ENCODE data around the gene WDR27.
"Not testable (repeated sequence)": the region's sequence is repeated elsewhere in the genome, so short reads cannot be mapped to it uniquely, and the experiment has no call there.

The WDR27 gene

DNA sequence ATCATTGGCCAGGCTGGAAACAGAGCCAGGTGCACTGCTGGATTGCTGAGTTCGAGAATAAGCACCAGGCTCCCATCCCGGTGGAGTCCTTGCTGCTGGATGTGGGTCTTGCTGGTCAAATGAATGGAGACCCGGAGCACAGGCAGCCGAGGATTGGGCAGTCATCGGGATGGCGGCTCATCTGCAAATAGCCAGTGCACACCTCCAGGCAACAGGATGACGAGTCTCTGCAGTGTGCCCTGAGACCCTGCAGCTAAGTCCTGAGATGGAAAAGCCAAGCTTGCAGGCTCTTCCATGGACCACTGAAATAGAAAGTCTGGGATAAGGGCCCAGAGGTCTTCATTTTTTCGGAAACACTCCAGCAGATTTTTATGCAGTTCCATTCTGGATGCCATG is 143.5 kb downstream of the WDR27 start:
- DNase-seq = no peak

DNA sequence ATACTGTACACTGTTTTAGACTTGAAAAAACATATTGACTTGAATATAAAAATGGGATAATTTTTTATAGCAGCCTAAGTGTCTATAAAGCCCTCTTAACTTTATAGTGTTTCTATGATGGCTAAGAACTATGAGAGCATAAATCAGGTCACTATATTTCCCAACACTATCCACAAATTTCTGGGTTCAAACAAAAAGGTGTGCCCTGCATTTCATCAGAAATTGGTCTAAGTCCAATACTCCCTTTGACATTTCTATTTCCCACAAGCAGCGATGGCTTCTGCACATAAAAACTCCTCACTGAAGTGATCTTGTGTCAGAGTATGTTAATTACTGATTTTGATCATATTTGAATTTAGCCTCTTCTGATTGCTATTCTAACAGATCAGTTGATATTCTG is 143.9 kb downstream of the WDR27 start:
- DNase-seq = no peak

DNA sequence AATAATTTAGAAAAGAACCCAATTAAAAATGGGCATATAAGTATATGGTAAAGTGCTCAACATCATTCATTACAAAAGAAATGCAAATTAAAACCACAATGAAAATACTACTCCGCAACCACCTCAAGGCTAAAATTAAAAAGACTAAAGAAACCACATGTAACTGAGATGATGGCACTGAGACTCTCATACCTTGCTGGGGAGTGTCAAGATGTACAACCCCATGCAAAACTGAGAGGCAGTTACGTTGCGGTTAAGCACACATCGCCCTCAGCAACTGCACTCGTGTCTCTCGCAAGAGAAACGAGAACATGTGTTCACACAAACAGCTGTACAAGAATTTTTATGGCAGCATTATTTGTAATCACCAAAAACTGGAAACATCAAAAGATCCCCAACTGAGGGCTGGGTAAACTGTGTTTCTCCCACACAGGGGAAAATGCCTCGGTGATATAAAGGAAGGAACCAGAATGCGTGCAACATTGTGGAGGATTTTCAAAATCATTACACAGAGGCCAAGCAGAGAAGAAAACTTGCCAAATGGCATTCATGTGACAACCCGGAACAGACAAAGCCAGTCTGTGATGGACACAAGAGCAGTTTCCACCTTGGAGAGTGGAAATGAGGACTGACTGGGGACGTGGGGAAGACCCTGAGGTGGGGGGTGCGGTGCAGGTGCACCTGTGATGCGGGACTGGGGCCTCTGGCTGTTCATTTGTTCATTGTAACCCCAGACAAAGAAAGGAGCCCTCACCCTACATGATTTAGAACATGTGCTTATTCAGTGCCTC is 144.9 kb downstream of the WDR27 start:
- no peak for DNase-seq

DNA sequence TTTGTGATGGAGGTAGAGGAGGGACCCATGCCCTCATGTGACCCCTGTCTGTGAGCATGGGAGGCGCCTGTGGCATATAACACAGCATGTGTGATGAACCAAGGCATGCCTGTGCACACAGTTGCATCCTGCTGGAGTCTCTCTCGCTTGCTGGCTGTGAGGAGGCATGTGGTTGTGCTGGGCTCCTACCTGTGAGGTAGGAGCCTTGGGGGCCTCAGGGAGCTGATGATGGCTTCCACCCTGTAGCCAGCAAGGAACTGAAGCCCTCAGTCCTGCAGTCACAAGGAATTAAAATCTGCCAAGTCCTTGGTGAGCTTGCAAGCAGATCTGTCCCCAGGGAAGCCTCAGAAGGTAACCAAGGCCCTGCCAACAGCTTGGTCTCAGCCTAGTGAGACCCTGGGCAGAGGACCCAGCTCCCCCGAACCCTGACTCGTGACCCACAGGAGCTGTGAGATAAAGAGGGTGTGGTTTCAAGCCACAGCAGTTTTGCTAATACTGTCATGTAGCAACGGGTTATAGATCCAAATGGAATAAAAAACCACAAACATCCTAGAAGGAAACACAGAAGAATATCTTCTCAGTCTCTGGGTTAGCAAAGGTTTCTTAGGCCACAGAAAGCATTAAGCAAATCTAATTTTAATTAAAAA is 145.7 kb downstream of the WDR27 start:
- no peak for DNase-seq

DNA sequence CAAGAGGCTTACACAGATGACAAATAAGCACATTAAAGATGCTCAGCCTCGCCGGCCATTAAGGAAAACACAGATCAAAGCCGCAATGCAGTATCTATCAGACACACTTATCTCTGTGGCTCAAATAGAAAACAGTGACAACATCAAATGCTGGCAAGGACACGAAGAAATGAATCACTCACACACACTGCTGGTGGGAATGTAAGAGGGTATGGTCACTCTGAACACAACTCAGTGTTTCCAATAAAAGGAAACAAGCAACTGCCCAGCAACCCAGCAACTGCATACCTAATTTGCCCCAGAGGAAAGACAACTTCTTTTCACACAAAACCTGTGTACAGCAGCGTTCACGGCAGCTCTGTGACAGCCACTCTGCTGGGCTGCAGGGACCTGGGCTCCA is 155.8 kb downstream of the WDR27 start:
- DNase-seq = no peak

DNA sequence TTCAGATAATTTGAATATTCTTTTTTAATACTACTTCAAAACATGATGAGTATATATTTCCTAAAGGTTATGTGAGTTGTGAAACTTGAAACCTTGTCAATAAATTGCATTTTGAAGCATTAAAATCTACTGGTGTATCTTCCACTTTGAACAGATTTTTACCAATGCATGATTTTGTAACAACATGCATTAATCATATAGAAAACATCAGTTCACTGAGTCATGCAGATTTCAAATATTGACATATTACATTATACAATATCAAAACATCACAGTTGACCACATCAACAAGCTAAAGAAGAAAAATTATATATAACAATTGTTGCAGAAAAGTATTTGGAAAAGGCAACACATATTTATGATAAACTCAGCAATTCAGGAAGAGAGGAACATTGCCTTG is 158.1 kb downstream of the WDR27 start:
- DNase-seq = no peak

DNA sequence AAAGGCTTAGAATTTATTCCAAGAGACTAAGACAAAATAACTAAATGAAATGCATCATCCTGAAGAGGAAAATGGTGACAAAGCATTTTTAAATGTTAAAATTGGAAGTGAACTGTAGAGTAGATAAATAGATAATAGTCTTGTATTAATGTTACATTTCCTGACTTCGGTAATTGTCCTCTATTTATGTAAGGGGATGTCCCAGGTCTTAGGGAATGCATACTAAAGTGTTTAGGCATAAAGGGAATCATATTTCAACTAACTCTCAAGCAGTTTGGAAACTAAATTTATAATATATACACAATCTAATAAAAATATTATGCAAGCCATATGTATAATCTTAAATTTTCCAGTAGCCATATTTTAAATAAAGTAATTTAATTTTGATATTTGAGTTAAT is 159.3 kb downstream of the WDR27 start:
- DNase-seq = no peak

DNA sequence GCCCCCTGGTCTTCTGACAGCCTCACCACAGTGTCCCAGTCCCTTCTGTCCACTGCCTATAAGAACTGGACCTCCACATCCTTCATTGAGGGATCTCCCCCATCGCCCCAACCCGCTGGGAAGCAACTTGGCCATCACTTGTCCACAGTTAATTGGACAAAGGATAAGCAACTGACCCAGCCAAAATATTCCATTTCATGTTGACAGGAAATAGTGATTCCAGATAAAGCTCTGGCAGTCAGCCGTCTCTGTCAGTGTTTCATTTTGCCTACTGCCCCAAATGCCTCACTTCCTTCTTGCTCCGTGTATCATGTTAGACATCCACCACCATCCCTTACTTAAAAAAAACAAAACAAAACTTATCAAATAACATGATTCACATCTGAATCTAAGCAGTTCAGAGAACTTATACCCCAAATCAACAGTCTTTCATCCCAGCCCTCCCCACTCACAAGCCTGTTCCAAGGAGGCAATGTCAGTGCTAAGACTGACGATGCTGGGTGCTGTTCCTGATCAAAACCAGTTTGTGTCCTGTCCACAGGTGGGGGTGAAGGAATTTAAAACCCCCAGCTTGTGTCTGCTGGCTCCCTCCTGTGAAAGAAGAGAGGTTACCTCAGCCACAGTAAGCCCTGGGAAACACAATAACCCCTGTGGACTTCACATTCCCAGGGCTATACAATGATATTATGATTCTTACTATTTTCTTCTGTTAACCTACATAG is 162.5 kb downstream of the WDR27 start:
- no peak for DNase-seq

DNA sequence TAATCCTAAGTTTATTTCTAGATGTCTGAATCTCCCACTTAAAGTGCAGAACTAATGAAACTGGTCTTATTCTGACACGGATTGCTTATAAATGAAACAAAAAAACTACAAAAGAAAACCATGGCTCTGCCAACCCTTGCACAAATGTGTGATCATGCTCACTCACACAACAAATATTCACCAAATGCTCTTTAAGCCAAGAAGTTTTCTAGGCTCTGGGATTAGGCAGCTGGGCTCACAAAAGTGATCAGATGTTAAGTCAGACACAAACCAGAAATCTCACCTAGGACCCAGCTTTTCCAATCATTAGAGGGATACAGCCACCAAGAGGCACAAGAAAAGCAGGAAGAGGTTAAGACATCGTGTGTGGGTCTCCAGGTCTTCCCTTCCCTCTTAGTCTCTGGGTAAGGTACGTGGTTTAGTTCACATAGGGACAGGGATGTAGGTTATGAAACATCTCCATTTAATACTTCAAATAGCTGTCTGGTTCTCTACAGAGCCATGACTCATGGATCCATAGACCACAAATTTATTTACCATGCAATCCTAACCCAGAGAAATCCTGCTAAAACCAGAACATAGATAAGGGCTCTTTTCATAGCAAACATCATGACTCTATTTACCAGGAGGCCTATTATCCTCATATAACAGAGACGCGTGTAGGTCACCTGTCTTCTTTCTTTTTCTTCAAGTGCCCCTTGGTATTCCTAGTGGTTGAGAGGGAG is 165.2 kb downstream of the WDR27 start:
- no peak for DNase-seq

DNA sequence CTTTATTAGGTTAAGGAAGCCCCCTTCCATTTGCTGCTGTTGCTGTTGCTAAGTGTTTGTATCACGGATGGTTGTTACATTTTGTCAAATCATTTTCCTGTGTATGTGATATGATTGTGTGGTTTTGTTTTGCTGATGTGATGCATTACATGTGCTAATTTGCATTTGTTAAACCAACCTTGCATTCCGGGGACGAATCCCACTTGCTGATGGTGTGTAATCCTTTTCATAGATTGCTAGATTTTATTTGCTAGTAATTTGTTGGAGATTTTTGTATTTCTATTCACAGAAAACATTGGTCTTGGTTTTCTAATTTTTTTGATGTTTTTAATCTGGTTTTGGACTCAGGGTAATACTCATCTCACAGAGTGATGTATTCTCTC is 167.8 kb downstream of the WDR27 start:
- no peak for DNase-seq

DNA sequence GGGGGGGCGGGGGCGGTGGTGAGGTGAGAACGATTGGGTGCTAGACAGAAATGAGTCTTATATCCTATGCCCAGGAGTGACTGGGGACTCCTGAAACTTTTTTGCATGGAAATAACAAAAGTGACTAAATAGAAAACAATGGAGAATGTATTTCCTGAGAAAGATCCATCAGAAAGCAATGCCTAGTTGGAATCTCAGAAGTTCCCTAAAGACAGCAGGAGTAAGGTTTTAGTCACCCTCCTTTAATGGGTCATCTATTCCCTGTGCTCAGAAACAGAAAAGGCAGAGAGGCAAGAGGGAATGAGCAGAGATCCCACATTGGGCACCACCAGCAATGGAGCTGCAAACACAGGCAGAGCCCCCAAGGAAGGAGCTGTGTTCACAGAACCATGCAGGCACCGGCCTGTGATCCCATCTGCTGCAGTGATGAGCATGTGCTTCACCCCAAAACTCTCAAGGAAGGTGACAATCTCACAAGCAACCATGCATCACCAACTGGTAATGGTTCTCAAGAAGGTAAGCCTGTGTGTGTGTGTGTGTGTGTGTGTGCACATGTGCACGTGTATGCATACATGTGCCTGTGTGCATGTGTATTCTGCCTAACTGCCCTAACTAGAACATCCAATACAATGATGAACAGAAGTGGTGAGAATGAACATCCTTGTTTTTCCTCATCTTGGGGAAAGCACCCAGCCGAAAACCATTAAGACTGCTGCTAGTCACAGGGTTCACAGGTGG is 168.4 kb downstream of the WDR27 start:
- no peak for DNase-seq

DNA sequence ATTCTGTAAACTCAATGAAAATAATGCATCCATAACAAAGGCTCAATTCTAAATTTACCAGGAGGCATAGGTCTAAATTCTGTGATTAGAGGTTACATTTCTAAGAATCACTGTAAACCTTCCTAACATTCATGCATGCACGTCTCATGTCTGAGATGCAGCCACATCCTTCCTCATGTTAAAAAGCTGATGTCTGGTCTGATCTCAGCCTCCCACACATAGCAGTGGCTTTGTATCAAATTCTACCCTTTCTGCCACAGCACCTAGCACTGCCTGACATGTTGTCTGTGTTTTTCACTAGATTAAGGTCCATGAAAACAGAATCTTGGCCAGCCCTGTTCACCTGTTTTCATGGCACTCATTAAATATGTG is 171.1 kb downstream of the WDR27 start:
- DNase-seq = no peak

DNA sequence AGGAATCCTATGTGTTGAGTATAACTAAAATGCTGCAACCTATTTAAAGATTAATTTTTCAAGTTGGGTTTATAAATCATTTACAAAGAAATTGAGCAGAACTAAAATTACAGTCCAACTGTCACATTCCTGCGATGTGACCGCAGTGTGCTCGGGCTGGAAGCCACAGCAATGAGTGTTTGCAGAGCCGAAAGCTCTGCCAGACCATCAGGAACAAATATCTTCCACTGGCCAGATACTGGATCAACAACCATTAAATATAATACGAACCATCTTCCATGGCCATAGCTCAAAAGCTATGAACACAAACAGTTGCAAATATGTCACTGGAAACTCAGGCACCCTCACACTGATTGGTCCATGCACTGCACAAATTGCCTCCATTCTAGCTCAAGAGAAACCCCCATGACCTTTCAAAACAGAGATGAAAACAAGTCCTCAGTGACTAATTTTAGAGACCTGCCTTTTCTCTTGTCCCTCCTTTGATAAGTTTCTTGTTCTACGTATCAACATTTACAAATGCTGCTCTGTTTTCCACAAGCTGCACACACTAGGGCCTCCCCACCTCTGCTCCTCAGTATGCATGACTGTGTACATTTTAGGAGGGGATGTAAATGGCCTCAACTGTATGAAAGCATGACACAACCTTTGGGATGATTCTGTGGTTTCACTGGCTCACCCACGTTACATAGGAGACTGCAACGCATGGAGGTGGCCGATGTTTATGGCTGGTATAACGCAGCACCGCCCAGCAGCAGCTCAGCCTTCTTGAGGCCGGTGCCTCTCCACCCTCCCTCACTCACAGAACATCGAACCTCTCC is 171.7 kb downstream of the WDR27 start:
- no peak for DNase-seq

DNA sequence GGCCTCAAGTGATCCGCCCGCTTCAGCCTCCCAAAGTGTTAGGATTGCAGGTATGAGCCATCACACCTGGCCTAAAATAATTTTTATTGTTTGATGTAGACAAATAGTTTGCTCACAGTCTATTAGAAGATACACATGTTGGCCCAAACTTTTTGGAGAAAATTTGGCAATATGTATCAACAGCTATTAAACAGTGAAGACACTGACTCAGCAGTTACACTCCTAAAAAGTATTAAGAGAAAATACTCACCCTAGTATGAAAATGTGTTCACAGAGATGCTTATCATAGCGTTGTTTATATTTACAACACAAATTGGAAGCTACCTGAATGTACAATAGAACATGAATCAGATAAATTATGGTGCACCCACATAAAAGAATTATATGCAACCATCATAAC is 173.1 kb downstream of the WDR27 start:
- DNase-seq = no peak

DNA sequence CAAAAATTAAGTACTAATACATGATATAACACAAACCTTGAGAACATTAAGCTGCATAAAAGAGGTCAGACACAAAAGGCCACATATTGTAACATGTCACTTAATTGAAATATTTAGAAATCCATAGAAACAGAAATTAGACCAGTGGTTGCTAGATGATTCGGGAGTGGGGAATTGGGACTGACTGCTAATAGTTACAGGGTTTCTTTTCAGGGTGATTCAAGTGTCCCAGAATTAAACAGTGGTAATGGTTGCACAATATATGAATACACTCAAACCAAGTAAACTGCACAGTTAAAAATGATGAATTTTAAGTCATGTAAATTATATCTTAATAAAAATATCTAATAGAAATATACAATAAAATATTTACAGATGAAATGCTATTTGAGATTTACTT is 174.5 kb downstream of the WDR27 start:
- no peak for DNase-seq

DNA sequence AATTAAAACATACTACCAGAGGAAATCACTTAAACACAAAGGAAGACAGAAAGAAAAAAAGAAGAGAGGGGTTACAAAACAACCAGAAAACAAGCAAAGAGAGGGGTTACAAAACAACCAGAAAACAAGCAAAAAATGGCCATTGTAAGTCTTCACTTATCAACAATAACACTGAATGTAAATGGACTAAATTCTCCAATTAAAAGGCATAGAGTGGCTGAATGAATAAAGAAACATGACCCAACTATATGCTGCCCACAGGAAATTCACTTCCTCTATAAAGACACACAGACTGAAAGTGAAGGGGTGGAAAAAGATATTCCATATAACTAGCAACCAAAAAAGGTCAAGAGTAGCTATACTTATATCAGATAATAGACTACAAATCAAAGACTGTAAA is 180.0 kb downstream of the WDR27 start:
- no peak for DNase-seq

DNA sequence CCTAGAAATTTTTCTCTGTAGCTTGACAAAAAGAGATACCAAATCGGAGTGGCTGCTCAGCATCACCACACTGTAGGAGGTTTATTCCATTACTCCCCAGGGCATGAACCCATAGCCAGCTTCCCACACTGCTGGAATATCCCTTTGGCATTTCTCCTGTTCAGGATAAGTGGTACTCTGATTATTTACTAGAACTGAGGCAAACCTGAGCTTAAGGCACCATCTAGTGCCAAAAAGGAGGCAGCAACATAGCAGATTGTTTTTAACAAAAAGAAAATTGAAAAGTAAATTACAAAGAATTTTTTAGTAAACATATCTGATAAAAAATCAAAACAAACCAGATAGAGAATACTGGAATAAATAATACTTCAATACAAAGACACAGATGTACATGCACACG is 181.7 kb downstream of the WDR27 start:
- no peak for DNase-seq

DNA sequence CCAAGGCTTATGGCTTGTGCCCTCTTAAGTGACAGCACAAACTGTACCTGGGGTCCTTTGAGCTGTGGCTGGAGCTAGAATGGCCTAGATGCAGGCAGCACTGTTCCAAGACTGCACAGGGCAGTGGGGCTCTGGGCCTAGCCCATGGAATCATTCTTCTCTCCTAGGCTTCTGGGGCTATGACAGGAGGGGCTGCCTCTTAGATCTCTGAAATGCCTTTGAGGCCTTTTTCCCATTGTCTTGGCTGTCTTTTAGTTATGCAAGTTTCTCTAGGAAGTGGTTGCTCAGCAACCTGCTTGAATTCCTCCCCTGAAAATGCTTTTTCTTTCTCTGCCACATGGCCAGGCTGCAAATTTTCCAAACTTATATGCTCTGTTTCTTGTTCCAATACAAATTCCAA is 183.4 kb downstream of the WDR27 start:
- no peak for DNase-seq

DNA sequence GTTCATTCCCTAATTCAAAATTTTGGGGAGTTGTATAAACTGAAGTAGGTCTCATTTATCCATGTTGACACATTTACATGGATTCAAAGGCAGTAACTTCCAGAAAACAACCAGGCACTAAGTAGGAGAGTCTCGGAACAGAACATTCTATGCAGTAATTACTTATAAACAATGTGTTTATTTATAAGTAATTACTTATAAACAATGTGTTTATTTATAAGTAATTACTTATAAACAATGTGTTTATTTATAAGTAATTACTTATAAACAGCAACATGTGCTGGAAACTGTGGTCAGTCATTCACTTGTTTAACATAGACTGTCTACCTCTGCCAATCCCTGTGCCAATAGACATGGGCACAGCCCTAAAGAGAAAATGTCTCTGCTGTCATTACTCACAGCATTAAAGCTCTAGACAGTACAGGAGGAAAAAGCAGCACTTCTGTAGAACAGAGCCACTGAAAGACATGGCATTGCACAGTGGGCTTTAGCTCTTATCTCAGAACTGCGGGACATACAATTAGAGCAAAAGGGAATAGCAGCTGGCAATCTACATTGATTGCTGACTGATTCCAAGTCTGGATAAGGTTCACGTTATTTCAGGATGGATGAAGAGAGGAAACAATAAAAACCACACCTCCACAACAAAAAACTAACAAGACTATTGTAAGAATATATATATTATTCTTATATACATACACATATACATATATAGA is 188.2 kb downstream of the WDR27 start:
- no peak for DNase-seq

DNA sequence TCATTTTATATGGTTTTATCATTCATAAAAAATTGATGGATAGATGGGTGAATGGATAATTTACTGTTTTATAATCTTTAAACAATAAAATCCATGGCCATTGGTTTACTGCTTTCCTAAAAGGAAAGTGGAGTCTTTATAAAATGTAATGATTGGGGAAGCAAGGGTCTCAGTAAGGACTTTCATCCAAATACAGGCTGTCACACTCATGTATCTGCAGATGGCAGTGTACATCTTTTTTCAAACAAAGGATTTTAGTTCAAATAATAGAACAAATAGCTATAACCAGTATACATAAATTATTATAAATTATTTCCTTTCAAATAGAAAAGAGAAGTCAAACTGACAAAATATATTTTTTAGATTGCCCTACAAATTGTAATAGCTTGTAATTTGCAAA is 190.0 kb downstream of the WDR27 start:
- DNase-seq = not testable (repeated sequence)

DNA sequence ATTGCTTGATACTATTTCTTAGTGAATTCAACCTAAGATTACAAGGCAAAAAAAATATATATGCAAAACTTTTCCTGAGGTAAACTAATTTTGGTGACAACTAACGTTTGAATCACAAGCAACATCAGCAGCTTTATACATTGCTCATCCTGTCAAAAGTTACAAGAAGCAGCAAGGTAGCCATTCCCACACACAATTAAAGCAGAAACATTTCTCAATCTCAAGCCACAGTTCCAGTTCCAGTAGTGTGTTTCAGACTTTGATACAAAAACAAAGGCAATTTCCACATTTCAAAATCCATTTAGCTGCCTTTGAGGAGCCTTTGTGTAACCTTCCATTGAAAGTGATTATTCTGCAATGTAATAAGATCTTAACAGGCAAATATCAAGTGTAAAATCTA is 191.0 kb downstream of the WDR27 start:
- no peak for DNase-seq
